Osteocyte (in vitro differentiated cells): ENCODE data around the gene ITFG2. TPM values are rescaled to one million over a fixed set of nuclear protein-coding genes. Genes with fewer than 3 reads are reported as not detected.

Experiments used
- DNase-seq: peaks from one replicate; pipeline ENCODE4 v3.0.0; 2021; ENCODE audit warnings: mixed read lengths; ENCODE audit not compliant: unreplicated experiment; ENCODE audit errors: extremely low spot score
- H3K27ac Mint-ChIP-seq: one replicate; pipeline ENCODE4 v1.8.0; 2021; ENCODE audit warnings: mild to moderate bottlenecking, mixed read lengths; ENCODE audit not compliant: unreplicated experiment
- H3K27me3 Mint-ChIP-seq: one replicate; pipeline ENCODE4 v1.8.0; 2021; ENCODE audit warnings: mixed read lengths; ENCODE audit not compliant: unreplicated experiment
- H3K36me3 Mint-ChIP-seq: one replicate; pipeline ENCODE4 v1.8.0; 2021; ENCODE audit warnings: mixed read lengths; ENCODE audit not compliant: unreplicated experiment
- H3K4me1 Mint-ChIP-seq: one replicate; pipeline ENCODE4 v1.8.0; 2021; ENCODE audit warnings: mixed read lengths; ENCODE audit not compliant: unreplicated experiment
- H3K4me3 Mint-ChIP-seq: one replicate; pipeline ENCODE4 v1.8.0; 2021; ENCODE audit warnings: mild to moderate bottlenecking, moderate library complexity, mixed read lengths; ENCODE audit not compliant: unreplicated experiment
- H3K9me3 Mint-ChIP-seq: one replicate; pipeline ENCODE4 v1.8.0; 2021; ENCODE audit warnings: mixed read lengths; ENCODE audit not compliant: unreplicated experiment
- total RNA-seq: library from RNA; stranded (reverse); gene quantifications from 2 replicates; pipeline ENCODE4 v1.2.1, GENCODE V29; 2021
- TF ChIP-seq, protein P1 (sequence below): fragments of 200-600 bp; sonication (generic); IDR thresholded peaks from 2 replicates; pipeline ENCODE4 v1.5.0; 2021; ENCODE audit warnings: antibody characterized with exemption, mild to moderate bottlenecking, moderate library complexity

ITFG2 gene
- total RNA-seq, 1 donor from 2014 or later = 35.4 TPM

GRCh38 chr12:2776129-2776806 lies 36.2 kb upstream of the ITFG2 start:
- H3K27me3 Mint-ChIP-seq = peaks cover 52% of the 10 kb centered on the region
- no peak overlapping the region for H3K27ac Mint-ChIP-seq
- no peaks in the 10 kb centered on the region for H3K4me1 Mint-ChIP-seq
- no peaks in the 10 kb centered on the region for H3K36me3 Mint-ChIP-seq
- DNase-seq = peak; percentile 83
- TF ChIP-seq, protein P1, sequence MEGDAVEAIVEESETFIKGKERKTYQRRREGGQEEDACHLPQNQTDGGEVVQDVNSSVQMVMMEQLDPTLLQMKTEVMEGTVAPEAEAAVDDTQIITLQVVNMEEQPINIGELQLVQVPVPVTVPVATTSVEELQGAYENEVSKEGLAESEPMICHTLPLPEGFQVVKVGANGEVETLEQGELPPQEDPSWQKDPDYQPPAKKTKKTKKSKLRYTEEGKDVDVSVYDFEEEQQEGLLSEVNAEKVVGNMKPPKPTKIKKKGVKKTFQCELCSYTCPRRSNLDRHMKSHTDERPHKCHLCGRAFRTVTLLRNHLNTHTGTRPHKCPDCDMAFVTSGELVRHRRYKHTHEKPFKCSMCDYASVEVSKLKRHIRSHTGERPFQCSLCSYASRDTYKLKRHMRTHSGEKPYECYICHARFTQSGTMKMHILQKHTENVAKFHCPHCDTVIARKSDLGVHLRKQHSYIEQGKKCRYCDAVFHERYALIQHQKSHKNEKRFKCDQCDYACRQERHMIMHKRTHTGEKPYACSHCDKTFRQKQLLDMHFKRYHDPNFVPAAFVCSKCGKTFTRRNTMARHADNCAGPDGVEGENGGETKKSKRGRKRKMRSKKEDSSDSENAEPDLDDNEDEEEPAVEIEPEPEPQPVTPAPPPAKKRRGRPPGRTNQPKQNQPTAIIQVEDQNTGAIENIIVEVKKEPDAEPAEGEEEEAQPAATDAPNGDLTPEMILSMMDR = no peak
- no peak overlapping the region for H3K4me3 Mint-ChIP-seq
- H3K9me3 Mint-ChIP-seq = no peaks in the 10 kb centered on the region

DNA sequence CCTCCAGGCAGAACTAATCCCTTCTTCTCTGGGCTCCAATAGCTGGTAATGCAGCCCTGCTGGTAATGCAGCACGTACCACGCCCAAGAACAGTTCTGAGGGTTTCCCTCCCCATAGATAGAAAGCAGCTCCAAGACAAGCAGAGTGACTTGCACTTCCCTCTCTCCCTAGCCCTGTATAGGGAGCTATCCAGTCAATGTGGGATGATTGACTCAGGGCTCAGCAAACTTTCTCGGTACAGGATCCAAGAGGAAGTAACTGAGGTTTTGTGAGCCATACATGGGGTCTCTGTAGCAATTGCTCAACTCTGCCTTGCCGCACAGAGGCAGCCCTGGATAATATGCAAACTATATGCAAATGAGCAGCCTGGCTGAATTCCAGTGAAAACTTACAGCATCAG lies 33.2 kb upstream of the ITFG2 start:
- no peaks in the 10 kb centered on the region for H3K9me3 Mint-ChIP-seq
- H3K4me1 Mint-ChIP-seq = peaks cover 7% of the 10 kb centered on the region
- no peak overlapping the region for H3K4me3 Mint-ChIP-seq
- H3K27ac Mint-ChIP-seq = no peak overlapping the region
- no peak for DNase-seq
- H3K36me3 Mint-ChIP-seq = no peaks in the 10 kb centered on the region
- TF ChIP-seq, protein P1 = no peak
- peaks cover 58% of the 10 kb centered on the region for H3K27me3 Mint-ChIP-seq

DNA sequence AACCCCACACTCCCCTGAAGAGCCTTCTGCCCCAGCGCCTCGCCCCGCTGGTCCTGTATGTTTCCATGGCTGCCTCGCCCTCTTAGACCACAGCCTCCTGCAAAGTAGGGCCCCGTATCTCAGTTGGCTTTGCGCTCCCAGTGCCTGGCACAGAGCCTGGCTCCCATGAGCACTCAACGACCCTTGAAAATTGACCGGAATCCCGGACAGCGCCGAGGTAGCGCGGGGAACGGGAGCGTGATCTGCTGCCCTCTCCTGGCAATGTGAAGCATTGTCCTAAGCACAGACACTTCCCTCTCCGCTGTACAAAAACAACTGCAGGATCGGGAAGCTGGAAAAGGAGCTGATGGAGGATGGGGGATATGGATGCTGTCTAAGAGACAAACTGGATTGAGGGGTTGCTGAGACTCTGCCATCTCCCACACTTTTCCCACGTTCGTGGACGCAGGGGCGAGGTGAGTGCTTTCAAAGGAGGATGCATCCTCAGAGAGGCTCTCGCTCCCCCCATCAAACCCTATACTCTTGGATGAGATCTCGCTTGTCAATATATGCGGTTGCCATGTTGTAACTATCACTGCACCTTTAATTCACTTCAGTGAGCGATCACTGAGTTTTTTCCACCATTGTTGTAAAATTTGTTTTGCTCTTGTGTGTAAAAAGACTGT lies 28.4 kb upstream of the ITFG2 start:
- Mint-ChIP-seq H3K4me3 (peak overlapping the region; percentile 48), H3K9me3 (no peaks in the 10 kb centered on the region), H3K4me1 (peaks cover 9% of the 10 kb centered on the region), H3K27ac (no peak overlapping the region), H3K27me3 (peaks cover 53% of the 10 kb centered on the region), H3K36me3 (no peaks in the 10 kb centered on the region)
- peak; percentile 84 for DNase-seq
- TF ChIP-seq, protein P1 = peak; percentile 91

GRCh38 chr12:2785017-2785416 lies 27.5 kb upstream of the ITFG2 start:
- H3K27me3 Mint-ChIP-seq = peaks cover 53% of the 10 kb centered on the region
- no peak overlapping the region for H3K27ac Mint-ChIP-seq
- TF ChIP-seq, protein P1 = no peak

GRCh38 chr12:2791089-2791488 lies 21.4 kb upstream of the ITFG2 start:
- Mint-ChIP-seq H3K27ac (no peak overlapping the region), H3K4me1 (no peaks in the 10 kb centered on the region), H3K9me3 (no peaks in the 10 kb centered on the region), H3K4me3 (no peak overlapping the region), H3K36me3 (no peaks in the 10 kb centered on the region), H3K27me3 (peaks cover 19% of the 10 kb centered on the region)
- TF ChIP-seq, protein P1 = no peak
- no peak for DNase-seq

More at GRCh38 chr12:2785017-2785416, 27.5 kb upstream of the ITFG2 start:
- Mint-ChIP-seq H3K4me3 (no peak overlapping the region), H3K4me1 (peaks cover 9% of the 10 kb centered on the region), H3K9me3 (no peaks in the 10 kb centered on the region), H3K36me3 (no peaks in the 10 kb centered on the region)
- DNase-seq = no peak
